ENCODE data around the gene PSMF1. TPM values are rescaled to one million over a fixed set of nuclear protein-coding genes. Genes with fewer than 3 reads are reported as not detected.

The PSMF1 gene
- total RNA-seq, 4 donors from 2014 or later = 65.4 to 91.5 (median 73.4) TPM

DNA sequence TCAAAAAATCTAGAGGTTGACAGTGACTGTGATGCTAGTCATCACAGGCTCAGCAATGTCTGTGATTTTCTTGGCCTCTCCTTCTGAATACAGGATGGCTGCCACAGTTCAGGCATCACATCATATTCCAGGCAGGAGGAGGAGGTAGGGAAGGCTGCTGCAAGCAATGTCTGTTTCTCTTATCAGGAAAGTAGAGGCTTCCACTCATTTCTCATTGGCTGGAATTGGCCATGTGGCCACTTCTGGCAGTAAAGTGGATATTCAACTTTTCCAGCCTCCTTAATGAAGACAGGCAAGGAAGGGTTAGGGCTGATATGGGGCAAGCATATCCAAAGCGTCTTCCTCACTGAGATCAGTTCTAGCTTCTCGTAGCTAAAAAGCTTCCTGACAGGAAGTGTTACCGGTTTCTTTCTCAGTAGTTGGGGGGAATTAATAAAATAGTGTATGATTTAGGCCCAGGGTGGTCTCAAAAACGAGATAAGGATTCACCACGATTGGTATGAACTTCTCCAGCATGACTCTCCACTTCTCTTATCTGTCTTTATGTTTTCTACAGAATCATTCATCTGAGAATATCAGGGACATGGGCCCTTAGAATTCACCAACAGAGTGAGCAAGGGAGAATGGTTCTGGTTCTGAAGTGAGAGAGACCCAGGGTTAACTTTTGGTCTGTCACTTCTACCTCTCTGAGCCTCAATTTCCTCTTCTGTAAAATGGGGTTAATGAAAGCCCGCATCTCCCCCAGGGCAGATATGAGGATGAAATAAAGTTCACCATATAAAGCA lies 32.7 kb upstream of the PSMF1 start:
- intact Hi-C loops (cut with DNase I) = no loop called here
- DNase-seq (ENCODE audit: extremely low spot score) = peak; percentile 66
- H3K9me3 ChIP-seq = peaks cover 0 to 7% (median 0%) of the 10 kb centered on the region in 4 donors
- TF ChIP-seq POLR2AphosphoS5 (IDR thresholded peaks at IDR 0.05) = no peak
- TF ChIP-seq CTCF (IDR thresholded peaks at IDR 0.05) = no peak
- no peak for TF ChIP-seq POLR2A (IDR thresholded peaks at IDR 0.05; ENCODE audit: low read depth)
- TF ChIP-seq EP300 (IDR thresholded peaks at IDR 0.05) = no peak
- no peaks in the 10 kb centered on the region for H3K36me3 ChIP-seq
- WGBS = 71% methylated on average over 6 of the region's 6 CpGs
- no peak overlapping the region for H3K4me3 ChIP-seq
- no peaks in the 10 kb centered on the region for H3K27me3 ChIP-seq
- no peak overlapping the region for H3K27ac ChIP-seq (replicated peaks in 1 of 4)
- H3K4me1 ChIP-seq = no peaks in the 10 kb centered on the region

GRCh38 chr20:1086277-1087213 lies 31.9 kb upstream of the PSMF1 start:
- intact Hi-C loops (cut with DNase I) = no loop called here
- Histone ChIP-seq H3K4me3 (no peak overlapping the region), H3K9me3 (peaks cover 0 to 7% (median 0%) of the 10 kb centered on the region in 4 donors), H3K36me3 (no peaks in the 10 kb centered on the region), H3K27me3 (no peaks in the 10 kb centered on the region), H3K4me1 (no peaks in the 10 kb centered on the region), H3K27ac (replicated peaks in 1 of 4) (no peak overlapping the region)
- TF ChIP-seq EP300 (IDR thresholded peaks at IDR 0.05) = no peak
- no peak for TF ChIP-seq POLR2AphosphoS5 (IDR thresholded peaks at IDR 0.05)
- no peak for TF ChIP-seq POLR2A (IDR thresholded peaks at IDR 0.05; ENCODE audit: low read depth)
- TF ChIP-seq CTCF (IDR thresholded peaks at IDR 0.05) = no peak
- 37% methylated on average over 5 of the region's 5 CpGs for WGBS
- no peak for DNase-seq (ENCODE audit: extremely low spot score)

DNA sequence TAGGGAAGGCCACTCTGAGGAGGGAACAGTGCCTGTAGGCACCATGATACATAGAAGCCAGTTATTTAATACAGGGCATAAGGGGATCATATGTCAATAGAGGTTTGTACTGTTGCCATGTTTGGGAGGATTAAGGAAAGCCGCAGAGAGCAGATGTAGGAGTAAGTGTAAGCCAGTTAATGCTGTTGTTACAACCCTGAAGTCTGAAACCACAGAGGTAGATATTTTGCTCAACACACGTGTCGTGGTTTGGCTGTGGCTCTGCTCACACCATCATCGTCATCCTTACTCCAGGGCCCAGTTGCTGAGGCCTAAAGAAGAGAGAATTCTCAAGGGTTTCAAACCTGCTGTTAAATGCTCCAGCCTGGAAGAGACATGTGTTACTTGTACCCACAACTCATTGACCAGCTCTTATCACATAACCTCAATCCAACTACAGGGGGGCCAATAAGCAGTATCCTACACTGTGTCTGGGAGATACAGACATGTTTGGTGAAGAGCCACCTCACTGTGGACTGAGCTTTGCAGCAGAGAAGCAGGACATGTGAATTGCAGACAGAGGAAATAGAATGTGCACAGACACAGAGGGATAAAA lies 31.0 kb upstream of the PSMF1 start:
- no peak overlapping the region for H3K4me3 ChIP-seq
- 93% methylated on average over 4 of the region's 4 CpGs for WGBS
- H3K27ac ChIP-seq (replicated peaks in 1 of 4) = no peak overlapping the region
- H3K9me3 ChIP-seq = peaks cover 0 to 7% (median 0%) of the 10 kb centered on the region in 4 donors
- no peaks in the 10 kb centered on the region for H3K27me3 ChIP-seq
- intact Hi-C loops (cut with DNase I) = no loop called here
- TF ChIP-seq CTCF (IDR thresholded peaks at IDR 0.05) (no peak), EP300 (IDR thresholded peaks at IDR 0.05) (no peak), POLR2A (IDR thresholded peaks at IDR 0.05; ENCODE audit: low read depth) (no peak), POLR2AphosphoS5 (IDR thresholded peaks at IDR 0.05) (no peak)
- DNase-seq (ENCODE audit: extremely low spot score) = no peak
- no peaks in the 10 kb centered on the region for H3K36me3 ChIP-seq
- H3K4me1 ChIP-seq = no peaks in the 10 kb centered on the region

DNA sequence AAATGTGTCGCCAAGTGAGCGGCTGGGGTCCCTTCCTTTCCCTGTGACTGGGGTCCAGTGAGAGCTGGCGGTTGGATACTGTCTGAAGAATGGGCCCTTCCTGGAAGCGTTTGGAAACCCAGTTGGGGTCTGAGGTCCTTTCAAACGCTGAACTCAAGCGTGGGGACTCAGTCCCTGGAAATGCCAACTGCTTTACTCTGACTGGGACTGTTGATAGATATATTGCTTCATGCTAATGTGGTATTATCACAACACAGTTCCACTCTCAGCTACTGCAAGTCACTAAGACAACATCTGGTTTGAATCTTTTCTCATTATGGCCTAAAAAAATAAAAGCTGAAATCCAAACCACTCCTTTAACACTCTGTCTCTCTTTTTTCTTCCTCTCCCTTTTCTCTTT lies 23.7 kb upstream of the PSMF1 start:
- Histone ChIP-seq H3K27me3 (no peaks in the 10 kb centered on the region), H3K4me1 (no peaks in the 10 kb centered on the region), H3K4me3 (no peak overlapping the region), H3K9me3 (peaks cover 0 to 8% (median 4%) of the 10 kb centered on the region in 4 donors), H3K36me3 (no peaks in the 10 kb centered on the region), H3K27ac (replicated peaks in 1 of 4) (no peak overlapping the region)
- intact Hi-C loops (cut with DNase I) = no loop called here
- 78% methylated on average over 6 of the region's 6 CpGs for WGBS
- TF ChIP-seq POLR2A (IDR thresholded peaks at IDR 0.05; ENCODE audit: low read depth) (no peak), EP300 (IDR thresholded peaks at IDR 0.05) (no peak), POLR2AphosphoS5 (IDR thresholded peaks at IDR 0.05) (no peak), CTCF (IDR thresholded peaks at IDR 0.05) (no peak)
- no peak for DNase-seq (ENCODE audit: extremely low spot score)
